B cell (primary cell): ENCODE data around the gene SEC16A. TPM values are rescaled to one million over a fixed set of nuclear protein-coding genes. Genes with fewer than 3 reads are reported as not detected.

ENCODE experiments used
- ATAC-seq: fragments of 200-7000 bp; cut with Tn5 transposase; one replicate; pipeline ENCODE4 v1.10.0; 2021; ENCODE audit warnings: low read depth, mild to moderate bottlenecking, moderate number of reproducible peaks, moderate library complexity
- CTCF ChIA-PET: fragments of 350-600 bp; sonication (Branson Sonifier 250); formaldehyde crosslinking; loops from one replicate; lab custom pipeline; 2021; ENCODE audit warnings: antibody characterized with exemption, inconsistent platforms; lab: Charles Lee
- POLR2A ChIA-PET: fragments of 350-600 bp; sonication (Branson Sonifier 250); formaldehyde crosslinking; loops from one replicate; lab custom pipeline; 2021; ENCODE audit warnings: antibody characterized with exemption; lab: Charles Lee
- DNase-seq: peaks from one replicate; pipeline ENCODE4 v3.0.0; 2013
- H2AFZ ChIP-seq: 2 replicates; pipeline ENCODE4 v1.6.1; 2012; ENCODE audit warnings: mild to moderate bottlenecking, low read depth, low read length; ENCODE audit not compliant: insufficient read depth, poor library complexity, severe bottlenecking
- H3K27ac ChIP-seq, 2 donors: 1 replicate in 1 of 2; 2 replicates in 1 of 2; pipeline ENCODE4 v1.5.1; 2012 to 2013; ENCODE audit warnings: low read length in 2 of 2, mild to moderate bottlenecking in 2 of 2, moderate library complexity in 1 of 2
- H3K27me3 ChIP-seq, 4 experiments: fragments of 200-600 bp in 1 of 4; sonication (generic) in 1 of 4; replicated peaks in 1 of 4; 1 replicate in 2 of 4; 2 replicates in 2 of 4; pipeline versions ENCODE4 v1.6.1 to v1.7.0; 2013 to 2016; ENCODE audit warnings: low read length in 3 of 4, mild to moderate bottlenecking in 2 of 4, mixed read lengths in 1 of 4, moderate library complexity in 1 of 4; ENCODE audit not compliant: insufficient read depth in 4 of 4, control insufficient read depth in 3 of 4; ENCODE audit errors: control extremely low read depth in 1 of 4
- H3K36me3 ChIP-seq, 2 experiments: replicated peaks in 1 of 2; 1 replicate in 1 of 2; 2 replicates in 1 of 2; pipeline versions ENCODE4 v1.6.1 to v1.7.1; 2013; ENCODE audit warnings: low read length in 1 of 2; ENCODE audit not compliant: insufficient read depth in 2 of 2, control insufficient read depth in 1 of 2; ENCODE audit errors: control extremely low read depth in 1 of 2, extremely low read depth in 1 of 2
- H3K4me1 ChIP-seq, 2 donors: fragments of 200-600 bp in 1 of 2; sonication (generic) in 1 of 2; 1 replicate in 1 of 2; 2 replicates in 1 of 2; pipeline versions ENCODE4 v1.5.1 to v1.6.1; 2013 to 2017; ENCODE audit warnings: low read length in 2 of 2; ENCODE audit not compliant: control insufficient read depth in 2 of 2, insufficient read depth in 2 of 2
- H3K4me2 ChIP-seq: replicated peaks from 2 replicates; pipeline ENCODE3; 2012; ENCODE audit warnings: mild to moderate bottlenecking, low read depth, low read length; ENCODE audit not compliant: poor library complexity, severe bottlenecking
- H3K4me3 ChIP-seq, 5 experiments: fragments of 200-600 bp in 1 of 5; sonication (generic) in 1 of 5; 1 replicate in 3 of 5; 2 replicates in 2 of 5; pipeline versions ENCODE4 v1.5.1 to v1.7.0; 2011 to 2016; ENCODE audit warnings: low read length in 4 of 5, mild to moderate bottlenecking in 4 of 5, low read depth in 2 of 5, control low read depth in 1 of 5, moderate library complexity in 1 of 5; ENCODE audit not compliant: insufficient read depth in 1 of 5; ENCODE audit errors: control extremely low read depth in 1 of 5, extremely low read depth in 1 of 5
- H3K79me2 ChIP-seq: fragments of 200-600 bp; sonication (generic); one replicate; pipeline ENCODE4 v1.6.0; 2016; ENCODE audit warnings: low read length; ENCODE audit not compliant: control insufficient read depth, insufficient read depth
- H3K9ac ChIP-seq: fragments of 200-600 bp; sonication (generic); 2 replicates; pipeline ENCODE4 v1.6.1; 2017; ENCODE audit warnings: mild to moderate bottlenecking, low read length, moderate library complexity
- H3K9me3 ChIP-seq, 3 donors: one replicate each; pipeline versions ENCODE4 v1.6.1 to v1.7.1; 2013; ENCODE audit warnings: low read length in 2 of 3; ENCODE audit not compliant: control insufficient read depth in 2 of 3, insufficient read depth in 1 of 3; ENCODE audit errors: control extremely low read depth in 1 of 3
- H4K20me1 ChIP-seq: 2 replicates; pipeline ENCODE4 v1.6.0; 2012; ENCODE audit warnings: mild to moderate bottlenecking, low read length; ENCODE audit not compliant: insufficient read depth, control insufficient read depth, poor library complexity, severe bottlenecking
- H3K27ac Mint-ChIP-seq: one replicate; pipeline ENCODE4 v1.8.0; 2021; ENCODE audit warnings: mixed read lengths
- H3K27me3 Mint-ChIP-seq: one replicate; pipeline ENCODE4 v1.8.0; 2021; ENCODE audit warnings: mixed read lengths
- H3K4me1 Mint-ChIP-seq: one replicate; pipeline ENCODE4 v1.8.0; 2021; ENCODE audit warnings: mixed read lengths
- H3K4me3 Mint-ChIP-seq: one replicate; pipeline ENCODE4 v1.8.0; 2021; ENCODE audit warnings: mixed read lengths
- H3K9me3 Mint-ChIP-seq: one replicate; pipeline ENCODE4 v1.8.0; 2022; ENCODE audit warnings: mixed read lengths; ENCODE audit not compliant: insufficient read depth
- EZH2 ChIP-seq: IDR thresholded peaks from 2 replicates; pipeline ENCODE4 v1.6.1; 2012; ENCODE audit warnings: borderline replicate concordance, low read depth, mild to moderate bottlenecking, moderate library complexity, low read length; ENCODE audit not compliant: insufficient read depth, poor library complexity, severe bottlenecking
- WGBS: methylation state at CpG from one replicate; pipeline ENCODE4 v1.1.5; 2013; ENCODE audit warnings: missing lambda C conversion rate; ENCODE audit not compliant: insufficient coverage; 5-methylcytosine and 5-hydroxymethylcytosine counted together
- intact Hi-C: fragments of 100-400 bp; cut with micrococcal nuclease; formaldehyde crosslinking; loops from one replicate; pipeline ENCODE4 v1.10.0; 2022
- polyA plus RNA-seq: library from polyadenylated mRNA; depleted of rRNA; stranded (reverse); fragments of >200 nt; gene quantifications from 2 replicates; pipeline ENCODE4 v1.2.3, GENCODE V29; 2012
- total RNA-seq, 2 donors: library from RNA; stranded (reverse); fragments of 120-200 nt in 1 of 2; gene quantifications; 1 replicate in 1 of 2; 2 replicates in 1 of 2; pipeline versions ENCODE4 v1.2.3 to v1.2.4, GENCODE V29; 2013 to 2022
- TF ChIP-seq, protein P1 (sequence below): fragments of 200-600 bp; IDR thresholded peaks from one replicate; pipeline ENCODE4 v1.8.0; 2022; ENCODE audit warnings: antibody characterized with exemption, mild to moderate bottlenecking

SEC16A gene
- total and polyA plus RNA-seq, 2 donors (not counting 1 experiment from before 2014, with no cell fraction given), result 31.7 to 73.4 TPM

DNA sequence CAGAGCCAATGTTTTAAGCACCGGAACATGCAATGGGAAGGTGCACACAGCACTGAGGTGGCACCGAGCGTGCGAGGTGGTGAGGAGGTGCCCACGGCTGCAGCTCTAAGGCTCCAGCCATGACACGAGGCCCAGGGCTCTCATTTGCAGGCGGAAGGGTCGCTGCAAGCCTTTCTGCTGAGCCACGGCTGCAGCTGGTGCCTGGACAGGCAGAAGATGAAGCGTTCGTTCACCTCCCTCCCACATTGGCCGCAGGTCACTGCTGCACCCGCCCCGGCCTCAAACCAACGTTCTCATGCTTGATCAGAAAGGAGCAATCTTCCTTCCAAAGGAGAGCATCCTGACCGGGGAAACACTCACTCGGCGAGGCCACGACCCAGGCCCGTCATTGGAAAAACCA lies 38.7 kb downstream of the SEC16A start:
- DNase-seq (no peak), ATAC-seq (no peak)
- 95% methylated on average over 20 of the region's 20 CpGs for WGBS
- Mint-ChIP-seq H3K9me3 (no peaks in the 10 kb centered on the region), H3K27me3 (no peaks in the 10 kb centered on the region), H3K4me3 (no peak overlapping the region), H3K4me1 (peaks cover 5% of the 10 kb centered on the region), H3K27ac (no peak overlapping the region)
- peaks cover 19% of the 10 kb centered on the region for H4K20me1 ChIP-seq
- H3K4me3 ChIP-seq, result no peak overlapping the region
- POLR2A ChIA-PET, result no interaction called here
- no peaks in the 10 kb centered on the region for H3K27me3 ChIP-seq
- H3K4me2 ChIP-seq, result no peak overlapping the region
- CTCF ChIA-PET, result no interaction called here
- H3K9ac ChIP-seq, result no peak overlapping the region
- H3K27ac ChIP-seq, result no peak overlapping the region
- H3K79me2 ChIP-seq, result peaks cover 4% of the 10 kb centered on the region
- TF ChIP-seq, protein P1, sequence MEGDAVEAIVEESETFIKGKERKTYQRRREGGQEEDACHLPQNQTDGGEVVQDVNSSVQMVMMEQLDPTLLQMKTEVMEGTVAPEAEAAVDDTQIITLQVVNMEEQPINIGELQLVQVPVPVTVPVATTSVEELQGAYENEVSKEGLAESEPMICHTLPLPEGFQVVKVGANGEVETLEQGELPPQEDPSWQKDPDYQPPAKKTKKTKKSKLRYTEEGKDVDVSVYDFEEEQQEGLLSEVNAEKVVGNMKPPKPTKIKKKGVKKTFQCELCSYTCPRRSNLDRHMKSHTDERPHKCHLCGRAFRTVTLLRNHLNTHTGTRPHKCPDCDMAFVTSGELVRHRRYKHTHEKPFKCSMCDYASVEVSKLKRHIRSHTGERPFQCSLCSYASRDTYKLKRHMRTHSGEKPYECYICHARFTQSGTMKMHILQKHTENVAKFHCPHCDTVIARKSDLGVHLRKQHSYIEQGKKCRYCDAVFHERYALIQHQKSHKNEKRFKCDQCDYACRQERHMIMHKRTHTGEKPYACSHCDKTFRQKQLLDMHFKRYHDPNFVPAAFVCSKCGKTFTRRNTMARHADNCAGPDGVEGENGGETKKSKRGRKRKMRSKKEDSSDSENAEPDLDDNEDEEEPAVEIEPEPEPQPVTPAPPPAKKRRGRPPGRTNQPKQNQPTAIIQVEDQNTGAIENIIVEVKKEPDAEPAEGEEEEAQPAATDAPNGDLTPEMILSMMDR, result no peak
- TF ChIP-seq EZH2, result no peak
- intact Hi-C loops, result no loop called here
- no peak overlapping the region for H2AFZ ChIP-seq
- H3K4me1 ChIP-seq, result peaks cover 4 to 9% of the 10 kb centered on the region in 2 donors
- no peaks in the 10 kb centered on the region for H3K9me3 ChIP-seq
- peaks cover 6 to 55% of the 10 kb centered on the region in 2 experiments for H3K36me3 ChIP-seq

DNA sequence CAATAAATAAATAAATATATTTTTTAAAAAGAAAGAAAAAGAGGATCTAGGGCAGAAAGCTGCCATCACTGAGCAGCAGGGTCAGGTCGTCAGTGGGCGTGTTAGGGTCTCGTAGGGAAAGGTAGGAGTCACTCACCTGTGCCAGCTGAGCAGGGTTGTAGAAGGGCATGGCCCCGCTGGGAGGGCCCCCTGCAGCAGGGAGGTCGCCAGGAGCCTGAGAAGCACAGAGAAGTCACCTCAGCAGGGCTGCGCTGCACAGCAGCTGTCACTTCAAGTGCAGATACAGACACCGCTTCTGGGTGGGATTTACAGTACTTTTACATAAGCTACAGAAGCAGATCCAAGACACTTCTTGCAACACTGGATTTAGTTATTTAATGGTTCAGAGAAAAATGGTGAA lies 39.2 kb downstream of the SEC16A start:
- Mint-ChIP-seq H3K4me1 (peaks cover 6% of the 10 kb centered on the region), H3K4me3 (no peak overlapping the region), H3K9me3 (no peaks in the 10 kb centered on the region), H3K27me3 (no peaks in the 10 kb centered on the region), H3K27ac (no peak overlapping the region)
- TF ChIP-seq, protein P1, result no peak
- no peak for TF ChIP-seq EZH2
- H3K79me2 ChIP-seq, result peaks cover 9% of the 10 kb centered on the region
- peaks cover 23% of the 10 kb centered on the region for H4K20me1 ChIP-seq
- intact Hi-C loops, result no loop called here
- no peak overlapping the region for H3K4me2 ChIP-seq
- no peak overlapping the region for H3K27ac ChIP-seq
- ATAC-seq (no peak), DNase-seq (no peak)
- POLR2A ChIA-PET, result interaction anchor here (0.6 kb wide), 1 partner anchor 57 kb away, joined by 3 read pairs; no protein-coding TSS in a partner anchor
- H3K27me3 ChIP-seq, result no peaks in the 10 kb centered on the region
- 100% methylated on average over 6 of the region's 7 CpGs for WGBS
- no peak overlapping the region for H3K9ac ChIP-seq
- H3K4me1 ChIP-seq, result peaks cover 4 to 9% of the 10 kb centered on the region in 2 donors
- no peak overlapping the region for H2AFZ ChIP-seq
- CTCF ChIA-PET, result no interaction called here
- no peak overlapping the region for H3K4me3 ChIP-seq
- no peaks in the 10 kb centered on the region for H3K9me3 ChIP-seq
- H3K36me3 ChIP-seq, result peaks cover 2 to 51% of the 10 kb centered on the region in 2 experiments
